Neural cell (in vitro differentiated cells): ENCODE results near the gene WFDC5. TPM values are rescaled to one million over a fixed set of nuclear protein-coding genes. Genes with fewer than 3 reads are reported as not detected.

ENCODE experiments used
- H2AFZ ChIP-seq: fragments of 200-600, 300-800 bp; sonication (generic), shearing (Covaris generic); 2 replicates; pipeline ENCODE4 v1.6.0; 2014; ENCODE audit warnings: low read depth, mild to moderate bottlenecking, antibody characterized with exemption, low read length, moderate library complexity
- H3F3A ChIP-seq: fragments of 200-600 bp; shearing (Covaris generic); 2 replicates; pipeline ENCODE4 v1.6.1; 2016; ENCODE audit warnings: mild to moderate bottlenecking, moderate library complexity, mixed read lengths, antibody characterized with exemption, low read length; ENCODE audit not compliant: insufficient read depth, poor library complexity, severe bottlenecking
- H3K27ac ChIP-seq: fragments of 200-600, 300-800 bp; sonication (generic), shearing (Covaris generic); 2 replicates; pipeline ENCODE4 v1.5.1; 2014; ENCODE audit warnings: mild to moderate bottlenecking, low read length, moderate library complexity
- H3K27me3 ChIP-seq: fragments of 300-800, 200-600 bp; sonication (generic), shearing (Covaris generic); 2 replicates; pipeline ENCODE4 v1.6.0; 2014; ENCODE audit warnings: mild to moderate bottlenecking, low read depth, low read length, moderate library complexity; ENCODE audit not compliant: insufficient read depth
- H3K36me3 ChIP-seq: fragments of 300-800, 200-600 bp; sonication (generic), shearing (Covaris generic); 2 replicates; pipeline ENCODE4 v1.5.1; 2014; ENCODE audit warnings: mild to moderate bottlenecking, antibody characterized with exemption, low read length, moderate library complexity; ENCODE audit not compliant: insufficient read depth
- H3K4me2 ChIP-seq: fragments of 300-800, 200-600 bp; sonication (generic), shearing (Covaris generic); 2 replicates; pipeline ENCODE4 v1.6.0; 2014; ENCODE audit warnings: mild to moderate bottlenecking, low read length
- H3K4me3 ChIP-seq: fragments of 300-800, 200-600 bp; sonication (generic), shearing (Covaris generic); 2 replicates; pipeline ENCODE4 v1.5.1; 2014; ENCODE audit warnings: mild to moderate bottlenecking, low read length, moderate library complexity
- H3K79me2 ChIP-seq: fragments of 200-600 bp; shearing (Covaris generic); replicated peaks from 2 replicates; pipeline ENCODE4 v1.6.0; 2014; ENCODE audit warnings: mild to moderate bottlenecking, low read length, moderate library complexity; ENCODE audit not compliant: insufficient read depth
- H3K9ac ChIP-seq: fragments of 300-800, 200-600 bp; sonication (generic), shearing (Covaris generic); 2 replicates; pipeline ENCODE4 v1.6.1; 2016; ENCODE audit warnings: mild to moderate bottlenecking, low read length, mixed read lengths
- H3K9me2 ChIP-seq: fragments of 200-600 bp; shearing (Covaris generic); 2 replicates; pipeline ENCODE4 v1.6.1; 2016; ENCODE audit warnings: mild to moderate bottlenecking, low read length, mixed read lengths; ENCODE audit not compliant: insufficient read depth
- H3K9me3 ChIP-seq: fragments of 200-600, 300-800 bp; sonication (generic), shearing (Covaris generic); 2 replicates; pipeline ENCODE4 v1.6.1; 2016; ENCODE audit warnings: mild to moderate bottlenecking, mixed run types, low read length, moderate library complexity, mixed read lengths
- H4K20me1 ChIP-seq: fragments of 200-600 bp; shearing (Covaris generic); 2 replicates; pipeline ENCODE4 v1.6.1; 2016; ENCODE audit warnings: mild to moderate bottlenecking, mixed run types; ENCODE audit not compliant: insufficient read depth
- EP300 ChIP-seq: fragments of 450-650 bp; conservative IDR thresholded peaks from 2 replicates; pipeline ENCODE4 v1.6.1; 2014; ENCODE audit warnings: antibody characterized with exemption, mild to moderate bottlenecking, moderate library complexity; ENCODE audit not compliant: poor library complexity, severe bottlenecking
- EZH2 ChIP-seq: fragments of 200-600, 300-800 bp; shearing (Covaris generic), sonication (generic); IDR thresholded peaks from 2 replicates; pipeline ENCODE4 v1.6.1; 2014; ENCODE audit warnings: antibody characterized with exemption, low read length, borderline replicate concordance, mild to moderate bottlenecking; ENCODE audit not compliant: insufficient read depth, poor library complexity, severe bottlenecking
- MXI1 ChIP-seq: fragments of 450-650 bp; conservative IDR thresholded peaks from 2 replicates; pipeline ENCODE4 v1.6.1; 2014; ENCODE audit warnings: antibody characterized with exemption, mild to moderate bottlenecking; ENCODE audit not compliant: poor library complexity, severe bottlenecking
- POLR2AphosphoS5 ChIP-seq: IDR thresholded peaks from 2 replicates; pipeline ENCODE4 v1.6.1; 2012
- RAD21 ChIP-seq: fragments of 450-650 bp; conservative IDR thresholded peaks from 2 replicates; pipeline ENCODE4 v1.6.1; 2014; ENCODE audit warnings: antibody characterized with exemption, mild to moderate bottlenecking, moderate library complexity
- REST ChIP-seq: IDR thresholded peaks from 2 replicates; pipeline ENCODE4 v1.6.1; 2012; ENCODE audit warnings: borderline replicate concordance
- SMC3 ChIP-seq: fragments of 450-650 bp; conservative IDR thresholded peaks from 2 replicates; pipeline ENCODE4 v1.6.1; 2014; ENCODE audit warnings: antibody characterized with exemption, mild to moderate bottlenecking, moderate library complexity; ENCODE audit not compliant: poor library complexity
- TAF1 ChIP-seq: IDR thresholded peaks from 2 replicates; pipeline ENCODE4 v1.6.1; 2012; ENCODE audit warnings: low read depth
- polyA plus RNA-seq: library from polyadenylated mRNA; depleted of rRNA; stranded (reverse); fragments of >200 nt; gene quantifications from 2 replicates; pipeline ENCODE4 v1.2.3, GENCODE V29; 2014
- TF ChIP-seq, protein P1 (sequence below): fragments of 450-650 bp; IDR thresholded peaks from 2 replicates; pipeline ENCODE4 v1.5.1; 2014; ENCODE audit warnings: antibody characterized with exemption, mild to moderate bottlenecking, moderate library complexity; ENCODE audit not compliant: poor library complexity, severe bottlenecking

Gene WFDC5
- polyA plus RNA-seq, 1 donor from 2014 or later, result not detected

DNA sequence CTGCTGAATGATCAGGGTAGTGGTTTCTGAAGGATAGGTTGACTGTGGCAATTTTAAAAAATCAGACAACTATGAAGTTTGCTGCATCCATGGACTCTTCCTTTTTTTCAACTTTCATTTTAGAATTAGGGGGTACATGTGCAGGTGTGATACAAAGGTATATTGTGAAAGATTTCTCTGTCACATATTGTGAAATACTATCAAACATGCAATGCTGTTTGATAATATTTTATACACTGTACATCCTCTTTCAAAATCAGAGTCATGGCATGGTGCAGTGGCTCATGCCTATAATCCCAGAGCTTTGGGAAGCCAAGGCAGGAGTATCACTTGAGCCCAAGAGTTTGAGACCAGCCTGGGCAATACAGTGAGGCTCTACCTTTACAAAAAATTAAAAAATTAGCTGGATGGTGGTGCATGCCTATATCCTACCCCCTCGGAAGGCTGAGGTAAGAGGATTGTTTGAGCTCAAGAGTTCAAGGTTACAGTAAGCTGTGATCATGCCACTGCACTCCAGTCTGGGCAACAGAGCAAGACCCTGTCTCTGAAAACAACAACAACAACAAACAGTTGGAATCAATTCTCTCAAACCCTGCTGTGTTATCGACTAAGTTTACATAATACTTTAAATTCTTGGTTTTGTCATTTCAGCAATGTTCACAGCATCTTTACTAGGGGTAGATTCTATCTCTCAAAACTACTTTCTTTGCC, 4.7 kb upstream of the WFDC5 start:
- no peaks in the 10 kb centered on the region for H3K9me2 ChIP-seq
- no peaks in the 10 kb centered on the region for H3K9me3 ChIP-seq
- H2AFZ ChIP-seq, result no peak overlapping the region
- no peak overlapping the region for H3K4me3 ChIP-seq
- H3F3A ChIP-seq, result no peaks in the 10 kb centered on the region
- H3K9ac ChIP-seq, result no peak overlapping the region
- TF ChIP-seq RAD21, result no peak
- no peak for TF ChIP-seq POLR2AphosphoS5
- no peak for TF ChIP-seq EZH2
- TF ChIP-seq SMC3, result no peak
- no peak for TF ChIP-seq EP300
- no peak for TF ChIP-seq TAF1
- TF ChIP-seq, protein P1, sequence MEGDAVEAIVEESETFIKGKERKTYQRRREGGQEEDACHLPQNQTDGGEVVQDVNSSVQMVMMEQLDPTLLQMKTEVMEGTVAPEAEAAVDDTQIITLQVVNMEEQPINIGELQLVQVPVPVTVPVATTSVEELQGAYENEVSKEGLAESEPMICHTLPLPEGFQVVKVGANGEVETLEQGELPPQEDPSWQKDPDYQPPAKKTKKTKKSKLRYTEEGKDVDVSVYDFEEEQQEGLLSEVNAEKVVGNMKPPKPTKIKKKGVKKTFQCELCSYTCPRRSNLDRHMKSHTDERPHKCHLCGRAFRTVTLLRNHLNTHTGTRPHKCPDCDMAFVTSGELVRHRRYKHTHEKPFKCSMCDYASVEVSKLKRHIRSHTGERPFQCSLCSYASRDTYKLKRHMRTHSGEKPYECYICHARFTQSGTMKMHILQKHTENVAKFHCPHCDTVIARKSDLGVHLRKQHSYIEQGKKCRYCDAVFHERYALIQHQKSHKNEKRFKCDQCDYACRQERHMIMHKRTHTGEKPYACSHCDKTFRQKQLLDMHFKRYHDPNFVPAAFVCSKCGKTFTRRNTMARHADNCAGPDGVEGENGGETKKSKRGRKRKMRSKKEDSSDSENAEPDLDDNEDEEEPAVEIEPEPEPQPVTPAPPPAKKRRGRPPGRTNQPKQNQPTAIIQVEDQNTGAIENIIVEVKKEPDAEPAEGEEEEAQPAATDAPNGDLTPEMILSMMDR, result no peak
- TF ChIP-seq MXI1, result no peak
- TF ChIP-seq REST, result no peak
- H4K20me1 ChIP-seq, result no peaks in the 10 kb centered on the region
- H3K27ac ChIP-seq, result no peak overlapping the region
- no peaks in the 10 kb centered on the region for H3K79me2 ChIP-seq
- no peaks in the 10 kb centered on the region for H3K27me3 ChIP-seq
- H3K36me3 ChIP-seq, result no peaks in the 10 kb centered on the region
- no peak overlapping the region for H3K4me2 ChIP-seq

GRCh38 chr20:45118028-45118427, 3.1 kb upstream of the WFDC5 start:
- Histone ChIP-seq H3K79me2 (no peaks in the 10 kb centered on the region), H3K27ac (no peak overlapping the region), H3K9me3 (no peaks in the 10 kb centered on the region), H3K4me3 (no peak overlapping the region), H3K9ac (no peak overlapping the region), H3K27me3 (no peaks in the 10 kb centered on the region), H3F3A (no peaks in the 10 kb centered on the region), H3K4me2 (no peak overlapping the region), H3K36me3 (no peaks in the 10 kb centered on the region), H2AFZ (no peak overlapping the region), H3K9me2 (no peaks in the 10 kb centered on the region), H4K20me1 (no peaks in the 10 kb centered on the region)
- TF ChIP-seq REST (no peak), EZH2 (no peak), POLR2AphosphoS5 (no peak), EP300 (no peak), TAF1 (no peak), SMC3 (no peak), MXI1 (no peak), RAD21 (no peak)
- TF ChIP-seq, protein P1, result no peak
